Psoas muscle (tissue), 8 donors: ENCODE data around the gene TBC1D1. TPM values are rescaled to one million over a fixed set of nuclear protein-coding genes. Genes with fewer than 3 reads are reported as not detected.
A peak's percentile ranks its signal among the peaks of the same experiment; 100 is the strongest.

ENCODE experiments used
- ATAC-seq, 4 donors: fragments of 200-7000 bp; cut with Tn5 transposase; one replicate each; pipeline ENCODE4 v1.9.1; 2020; ENCODE audit warnings: moderate library complexity in 3 of 4, mild to moderate bottlenecking in 2 of 4
- DNase-seq, 2 donors: peaks; one replicate each; pipeline ENCODE4 v3.0.0-alpha.2; 2020
- H3K27ac ChIP-seq: fragments of 200-600 bp; one replicate; pipeline ENCODE4 v1.8.0; 2022
- H3K27me3 ChIP-seq, 3 donors: fragments of 200-600 bp in 1 of 3; one replicate each; pipeline versions ENCODE4 v1.6.1 to v1.8.0; 2013 to 2022; ENCODE audit warnings: low read length in 2 of 3, mild to moderate bottlenecking in 2 of 3, moderate library complexity in 1 of 3; ENCODE audit not compliant: insufficient read depth in 3 of 3
- H3K36me3 ChIP-seq, 2 donors: fragments of 200-600 bp in 1 of 2; one replicate each; pipeline versions ENCODE4 v1.6.1 to v1.8.0; 2013 to 2022; ENCODE audit warnings: low read depth in 1 of 2, mild to moderate bottlenecking in 1 of 2, moderate library complexity in 1 of 2; ENCODE audit not compliant: insufficient read depth in 1 of 2
- H3K4me1 ChIP-seq: fragments of 200-600 bp; one replicate; pipeline ENCODE4 v1.8.0; 2022
- H3K4me3 ChIP-seq: fragments of 200-600 bp; one replicate; pipeline ENCODE4 v1.8.0; 2022; ENCODE audit warnings: mild to moderate bottlenecking
- H3K9me3 ChIP-seq: fragments of 200-600 bp; one replicate; pipeline ENCODE4 v1.8.0; 2022
- CTCF ChIP-seq: fragments of 200-600 bp; IDR thresholded peaks from one replicate; pipeline ENCODE4 v1.8.0; 2022; ENCODE audit warnings: antibody characterized with exemption
- WGBS, 3 donors: extraction: QIAGEN DNeasy Blood & Tissue Kit; methylation state at CpG; one replicate each; pipeline versions ENCODE4 v1.1.6 to v1.1.7; 2013; 5-methylcytosine and 5-hydroxymethylcytosine counted together
- intact Hi-C, 2 donors: fragments of 100-400 bp; cut with DNase I; formaldehyde crosslinking; loops; one replicate each; pipeline versions ENCODE4 v1.11.0 to v1.14.2; 2022
- polyA plus RNA-seq, 3 donors: library from polyadenylated mRNA; stranded (reverse); fragments of 200-250 nt; gene quantifications; one replicate each; pipeline ENCODE4 v1.2.3, GENCODE V29; 2013
- total RNA-seq, 4 donors: library from RNA; stranded (reverse); fragmentation: NEBNext Ultra II Directional in 2 of 4; extraction: Animal tissue kit (Norgen Biotek cat#: 25700) in 2 of 4; gene quantifications; one replicate each; pipeline versions ENCODE4 v1.2.1 to v1.2.4, GENCODE V29; 2021 to 2023
- donor health status: healthy with polysubstance abuse.
- donor health status: DM: no; HTN: no; CAD: no; lungs with moderate emphysema.
- donor health status: Bipolar disorder and iron deficiency.
- donor health status: healthy.
- donor health status: DM: yes; HTN: yes; CAD: no.
- donor health status: DM: no; HTN: no; CAD: no.
- donor health status: DM: no; HTN: no; CAD: no.
- donor health status: DM: yes; HTN: yes; CAD: no.

TBC1D1 gene
- total and polyA plus RNA-seq, 7 donors: 18.1 to 130 (median 42.5) TPM

GRCh38 chr4:38152305-38152704 lies 261.4 kb downstream of the TBC1D1 start:
- ATAC-seq (no peak), DNase-seq (no peak)
- no peak for TF ChIP-seq CTCF
- intact Hi-C loops: no loop called here
- H3K27me3 ChIP-seq: no peaks in the 10 kb centered on the region
- no peak overlapping the region for H3K27ac ChIP-seq
- no peaks in the 10 kb centered on the region for H3K4me1 ChIP-seq
- no peak overlapping the region for H3K4me3 ChIP-seq
- no peaks in the 10 kb centered on the region for H3K9me3 ChIP-seq
- 94 to 100% (median 95%) methylated on average over 1 of the region's 1 CpG for WGBS, 3 donors
- H3K36me3 ChIP-seq: no peaks in the 10 kb centered on the region

GRCh38 chr4:38152721-38153386 lies 262.0 kb downstream of the TBC1D1 start:
- intact Hi-C loops: no loop called here

GRCh38 chr4:38153387-38153760 lies 262.5 kb downstream of the TBC1D1 start:
- no peak for TF ChIP-seq CTCF
- 67 to 78% (median 73%) methylated on average over 2 of the region's 2 CpGs for WGBS, 3 donors
- no peaks in the 10 kb centered on the region for H3K27me3 ChIP-seq
- no peak for ATAC-seq
- no peaks in the 10 kb centered on the region for H3K9me3 ChIP-seq
- intact Hi-C loops: no loop called here
- no peak overlapping the region for H3K27ac ChIP-seq
- no peak overlapping the region for H3K4me3 ChIP-seq
- no peak for DNase-seq
- no peaks in the 10 kb centered on the region for H3K36me3 ChIP-seq
- no peaks in the 10 kb centered on the region for H3K4me1 ChIP-seq

More at GRCh38 chr4:38152721-38153386, 262.0 kb downstream of the TBC1D1 start:
- no peak for TF ChIP-seq CTCF
- Histone ChIP-seq H3K27me3 (no peaks in the 10 kb centered on the region), H3K9me3 (no peaks in the 10 kb centered on the region), H3K4me3 (no peak overlapping the region), H3K27ac (no peak overlapping the region), H3K4me1 (no peaks in the 10 kb centered on the region), H3K36me3 (no peaks in the 10 kb centered on the region)
- no peak for DNase-seq
- no peak for ATAC-seq
- WGBS, 3 donors: 64 to 78% (median 65%) methylated on average over 7 of the region's 7 CpGs

- H3K27ac ChIP-seq: no peak overlapping the region
- no peaks in the 10 kb centered on the region for H3K4me1 ChIP-seq
Measured at GRCh38 chr4:38154252-38154651, 263.4 kb downstream of the TBC1D1 start.

More at GRCh38 chr4:38154252-38154651, 263.4 kb downstream of the TBC1D1 start:
- H3K27me3 ChIP-seq: no peaks in the 10 kb centered on the region
- no peak for TF ChIP-seq CTCF
- WGBS, 3 donors: 30 to 52% (median 51%) methylated on average over 5 of the region's 5 CpGs
- DNase-seq (no peak), ATAC-seq (peak in 3 of 4 donors; percentile 42 to 45 (median 44))
- no peaks in the 10 kb centered on the region for H3K9me3 ChIP-seq
- H3K4me3 ChIP-seq: no peak overlapping the region
- intact Hi-C loops: no loop called here
- H3K36me3 ChIP-seq: no peaks in the 10 kb centered on the region
